Measurements from ENCODE around the gene HOXB5.

HOXB5 gene

DNA sequence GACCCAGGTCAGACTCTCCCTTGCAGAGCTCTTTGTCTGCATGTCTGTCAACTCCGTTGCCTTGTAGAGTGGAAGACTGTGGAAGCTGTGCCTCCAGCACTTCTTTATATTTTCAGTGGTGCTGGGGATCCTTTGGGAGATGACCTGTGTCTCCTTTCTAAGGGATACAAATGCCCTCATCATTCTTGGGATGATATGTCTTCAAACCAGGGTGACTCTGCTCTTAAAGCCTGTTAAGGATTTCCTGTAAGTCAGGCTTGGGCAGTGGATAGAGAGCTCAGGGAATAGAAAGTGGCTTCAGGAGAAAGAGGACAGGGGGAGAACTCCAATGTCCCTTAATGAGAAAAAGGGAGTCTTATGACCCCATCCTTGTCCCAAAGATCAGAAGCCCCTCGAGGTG is 5.1 kb downstream of the HOXB5 start:
- Mint-ChIP-seq H3K9me3 (no peaks in the 10 kb centered on the region), H3K27me3 (ENCODE audit: low read depth) (peaks cover 85% of the 10 kb centered on the region), H3K36me3 (ENCODE audit: low read depth) (no peaks in the 10 kb centered on the region), H3K27ac (no peak overlapping the region), H3K4me3 (no peak overlapping the region), H3K4me1 (ENCODE audit: low read depth) (peaks cover 46% of the 10 kb centered on the region)
- DNase-seq (ENCODE audit: low spot score): no peak

DNA sequence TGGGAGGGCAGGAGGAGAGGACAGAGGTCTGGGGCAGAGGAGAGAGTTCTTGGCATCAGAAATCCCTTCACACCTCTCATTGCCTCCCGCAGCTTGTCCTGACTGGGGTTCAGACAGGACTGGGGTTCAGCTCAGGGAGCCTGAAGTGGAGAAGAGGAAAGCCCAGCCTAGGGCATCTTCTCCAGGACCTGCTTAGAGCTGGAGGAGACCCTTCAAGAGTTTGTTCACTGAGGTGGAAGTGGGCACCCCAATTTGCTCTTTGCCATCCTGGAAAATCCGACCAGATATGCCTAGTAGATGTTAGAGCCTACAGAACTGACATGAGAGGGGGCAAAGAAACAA is 5.5 kb downstream of the HOXB5 start:
- peaks cover 44% of the 10 kb centered on the region for H3K4me1 Mint-ChIP-seq (ENCODE audit: low read depth)
- H3K36me3 Mint-ChIP-seq (ENCODE audit: low read depth): no peaks in the 10 kb centered on the region
- no peak overlapping the region for H3K4me3 Mint-ChIP-seq
- H3K9me3 Mint-ChIP-seq: no peaks in the 10 kb centered on the region
- H3K27ac Mint-ChIP-seq: no peak overlapping the region
- H3K27me3 Mint-ChIP-seq (ENCODE audit: low read depth): peaks cover 85% of the 10 kb centered on the region
- no peak for DNase-seq (ENCODE audit: low spot score)

- Mint-ChIP-seq H3K36me3 (ENCODE audit: low read depth) (no peaks in the 10 kb centered on the region), H3K4me3 (peak overlapping the region; percentile 35), H3K27ac (no peak overlapping the region)
Measured at GRCh38 chr17:48587276-48588073, 6.1 kb downstream of the HOXB5 start.

DNA sequence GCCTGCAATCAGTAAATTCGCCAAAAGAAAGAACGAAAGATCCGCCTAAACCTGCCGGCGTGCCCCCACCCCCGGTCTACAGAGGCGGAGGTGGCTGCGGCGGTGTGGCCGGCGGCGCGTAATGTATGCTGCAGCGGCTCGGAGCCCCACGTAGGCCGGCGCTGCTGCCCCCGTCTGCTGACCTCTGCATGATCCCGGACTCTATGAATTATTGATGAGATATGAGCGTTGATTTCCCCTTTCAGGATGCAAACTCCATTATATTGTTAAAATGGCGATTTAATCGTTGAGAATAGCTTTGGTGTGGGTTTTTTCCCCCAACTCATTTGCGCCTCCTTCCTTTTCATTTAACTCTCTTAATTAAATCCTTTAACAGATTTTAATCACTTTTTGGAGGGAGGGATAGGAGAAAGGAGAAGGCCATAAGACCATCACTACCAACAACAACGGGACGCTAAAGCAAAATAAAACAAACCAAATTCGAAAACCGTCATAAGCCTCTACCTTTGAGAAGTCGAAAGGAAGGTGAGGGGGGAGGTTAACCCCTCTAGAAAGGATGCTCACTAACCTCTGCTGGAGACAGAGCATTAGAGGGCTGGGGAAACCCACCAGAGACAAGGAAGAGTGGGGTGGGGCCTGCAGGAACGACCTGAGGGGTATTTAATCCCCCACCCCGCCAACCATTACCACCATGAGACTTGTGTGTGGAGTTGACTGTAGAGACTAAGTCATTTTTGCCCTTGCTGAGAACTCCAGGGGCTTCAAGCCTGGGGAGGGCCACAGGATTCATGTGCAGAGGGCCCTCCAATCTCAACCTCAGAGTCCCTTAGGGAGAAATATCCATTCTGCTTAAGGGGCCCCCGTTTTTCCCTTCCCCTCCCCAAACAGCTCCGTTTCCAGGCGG is 7.0 kb downstream of the HOXB5 start:
- peaks cover 43% of the 10 kb centered on the region for H3K4me1 Mint-ChIP-seq (ENCODE audit: low read depth)

More at GRCh38 chr17:48587276-48588073, 6.1 kb downstream of the HOXB5 start:
- no peak for DNase-seq (ENCODE audit: low spot score)
- peaks cover 41% of the 10 kb centered on the region for H3K4me1 Mint-ChIP-seq (ENCODE audit: low read depth)
- H3K9me3 Mint-ChIP-seq: no peaks in the 10 kb centered on the region
- peaks cover 85% of the 10 kb centered on the region for H3K27me3 Mint-ChIP-seq (ENCODE audit: low read depth)

GRCh38 chr17:48584223-48584741 is 9.3 kb downstream of the HOXB5 start:
- Mint-ChIP-seq H3K4me1 (ENCODE audit: low read depth) (peaks cover 53% of the 10 kb centered on the region), H3K9me3 (no peaks in the 10 kb centered on the region), H3K27ac (no peak overlapping the region), H3K36me3 (ENCODE audit: low read depth) (no peaks in the 10 kb centered on the region), H3K4me3 (peak overlapping the region; percentile 89), H3K27me3 (ENCODE audit: low read depth) (peaks cover 86% of the 10 kb centered on the region)
- DNase-seq (ENCODE audit: low spot score): no peak

More for the DNA sequence above, 7.0 kb downstream of the HOXB5 start:
- DNase-seq (ENCODE audit: low spot score): peak; percentile 43
- Mint-ChIP-seq H3K27me3 (ENCODE audit: low read depth) (peaks cover 84% of the 10 kb centered on the region), H3K36me3 (ENCODE audit: low read depth) (no peaks in the 10 kb centered on the region), H3K4me3 (peak overlapping the region; percentile 89), H3K27ac (no peak overlapping the region), H3K9me3 (no peaks in the 10 kb centered on the region)

DNA sequence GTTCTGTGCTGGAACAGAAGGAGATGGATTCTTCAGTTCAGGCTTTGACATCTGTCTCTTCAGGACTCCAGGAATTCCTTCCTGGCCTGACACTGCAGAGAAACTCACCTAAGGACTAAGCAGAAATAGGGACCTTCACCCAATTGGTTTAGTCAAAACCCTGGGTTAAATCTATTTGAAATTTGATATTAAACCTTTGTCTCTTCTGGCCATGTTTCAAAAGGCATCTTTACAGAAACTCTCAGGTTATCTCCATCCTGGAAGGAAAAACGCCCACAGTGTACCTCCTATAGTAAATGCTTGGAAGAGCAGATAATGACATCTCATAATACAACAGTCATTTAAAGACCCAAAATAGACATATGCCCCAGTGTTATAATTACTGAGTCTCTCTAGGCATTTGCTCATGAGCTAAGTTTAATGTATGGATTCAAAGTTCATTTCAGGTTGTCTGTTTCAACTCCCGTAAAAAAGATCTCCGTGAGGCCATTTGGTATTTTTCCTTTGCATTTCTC is 9.8 kb downstream of the HOXB5 start:
- no peak for DNase-seq (ENCODE audit: low spot score)
- H3K27me3 Mint-ChIP-seq (ENCODE audit: low read depth): peaks cover 86% of the 10 kb centered on the region
- peak overlapping the region; percentile 14 for H3K4me3 Mint-ChIP-seq
- no peaks in the 10 kb centered on the region for H3K9me3 Mint-ChIP-seq
- H3K36me3 Mint-ChIP-seq (ENCODE audit: low read depth): peaks cover 3% of the 10 kb centered on the region
- peaks cover 59% of the 10 kb centered on the region for H3K4me1 Mint-ChIP-seq (ENCODE audit: low read depth)
- no peak overlapping the region for H3K27ac Mint-ChIP-seq

DNA sequence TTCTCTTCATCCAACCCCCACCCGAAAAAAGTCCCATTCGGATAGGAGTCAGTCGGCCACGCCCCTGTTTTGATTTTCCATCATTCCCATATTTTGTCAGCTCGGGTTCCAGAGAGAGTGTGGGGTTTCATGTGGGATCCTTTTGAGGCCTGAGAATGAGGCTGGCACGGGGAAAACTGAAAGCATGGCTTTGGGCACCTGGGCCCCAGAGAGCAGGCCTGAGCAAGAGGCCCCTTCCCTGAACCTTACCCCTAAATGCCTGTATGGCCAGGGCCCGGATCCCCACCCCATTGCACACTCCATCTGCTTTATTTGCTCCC is 10.9 kb downstream of the HOXB5 start:
- H3K36me3 Mint-ChIP-seq (ENCODE audit: low read depth): peaks cover 7% of the 10 kb centered on the region
- H3K4me1 Mint-ChIP-seq (ENCODE audit: low read depth): peaks cover 59% of the 10 kb centered on the region
- no peak for DNase-seq (ENCODE audit: low spot score)
- no peak overlapping the region for H3K27ac Mint-ChIP-seq
- H3K9me3 Mint-ChIP-seq: no peaks in the 10 kb centered on the region
- peak overlapping the region; percentile 66 for H3K4me3 Mint-ChIP-seq
- H3K27me3 Mint-ChIP-seq (ENCODE audit: low read depth): peaks cover 78% of the 10 kb centered on the region

DNA sequence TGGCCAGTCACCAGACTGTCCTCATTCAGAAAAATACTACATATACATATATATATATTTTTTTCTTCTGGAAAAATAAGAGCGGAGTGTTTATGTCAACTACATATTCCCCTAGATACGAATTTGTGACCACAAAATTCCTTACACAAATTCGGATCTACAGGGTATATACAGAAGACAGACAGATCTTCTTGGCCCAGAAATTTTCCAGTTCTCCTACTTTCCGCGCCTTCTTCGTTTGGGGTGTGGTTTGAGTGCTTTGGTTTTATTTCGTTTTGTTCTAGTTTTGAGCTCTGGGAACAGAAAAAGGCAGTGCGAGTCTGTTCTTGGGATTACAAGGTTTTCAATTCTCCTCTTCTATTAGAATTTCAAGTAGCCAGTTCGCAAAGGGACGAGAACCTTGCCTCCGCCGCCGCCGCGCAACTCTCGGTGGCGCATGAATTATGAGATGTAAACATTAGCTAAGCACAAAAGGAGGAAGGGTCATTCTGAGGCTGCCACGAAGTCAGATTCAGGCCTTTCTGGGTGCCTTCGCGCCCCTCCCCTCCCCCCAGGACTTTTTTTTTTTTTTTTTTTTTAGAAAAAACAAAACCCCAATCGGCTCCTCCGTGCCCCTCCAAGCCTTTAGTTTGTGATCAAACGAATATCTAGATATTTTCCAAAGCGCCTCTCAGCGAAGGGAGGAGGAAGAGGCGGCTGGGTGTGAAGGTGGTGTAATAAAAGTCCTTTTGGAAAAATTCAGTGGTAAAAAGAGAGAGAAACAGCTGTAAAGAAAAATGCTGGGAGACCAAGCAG is 13.6 kb downstream of the HOXB5 start:
- DNase-seq (ENCODE audit: low spot score): no peak
- H3K36me3 Mint-ChIP-seq (ENCODE audit: low read depth): peaks cover 11% of the 10 kb centered on the region
- H3K4me1 Mint-ChIP-seq (ENCODE audit: low read depth): peaks cover 51% of the 10 kb centered on the region
- H3K4me3 Mint-ChIP-seq: peak overlapping the region; percentile 93
- H3K27me3 Mint-ChIP-seq (ENCODE audit: low read depth): peaks cover 54% of the 10 kb centered on the region
- H3K9me3 Mint-ChIP-seq: no peaks in the 10 kb centered on the region
- H3K27ac Mint-ChIP-seq: no peak overlapping the region

- Mint-ChIP-seq H3K4me1 (ENCODE audit: low read depth) (peaks cover 47% of the 10 kb centered on the region), H3K36me3 (ENCODE audit: low read depth) (peaks cover 11% of the 10 kb centered on the region), H3K4me3 (peak overlapping the region; percentile 93), H3K27ac (no peak overlapping the region), H3K9me3 (no peaks in the 10 kb centered on the region), H3K27me3 (ENCODE audit: low read depth) (peaks cover 54% of the 10 kb centered on the region)
- no peak for DNase-seq (ENCODE audit: low spot score)
Measured at GRCh38 chr17:48579471-48579759, 14.2 kb downstream of the HOXB5 start.

- DNase-seq (ENCODE audit: low spot score): peak; percentile 23
- Mint-ChIP-seq H3K27me3 (ENCODE audit: low read depth) (peaks cover 52% of the 10 kb centered on the region), H3K36me3 (ENCODE audit: low read depth) (peaks cover 11% of the 10 kb centered on the region), H3K4me1 (ENCODE audit: low read depth) (peaks cover 43% of the 10 kb centered on the region), H3K27ac (peak overlapping the region; percentile 78), H3K4me3 (peak overlapping the region; percentile 93), H3K9me3 (no peaks in the 10 kb centered on the region)
Measured at GRCh38 chr17:48578616-48579470, 14.7 kb downstream of the HOXB5 start.

- Mint-ChIP-seq H3K27me3 (ENCODE audit: low read depth) (peaks cover 49% of the 10 kb centered on the region), H3K36me3 (ENCODE audit: low read depth) (peaks cover 14% of the 10 kb centered on the region), H3K9me3 (no peaks in the 10 kb centered on the region), H3K27ac (peak within 1 kb of the TSS; percentile 78), H3K4me3 (peak within 1 kb of the TSS; percentile 93), H3K4me1 (ENCODE audit: low read depth) (peaks cover 45% of the 10 kb centered on the region)
- DNase-seq (ENCODE audit: low spot score): peak; percentile 72
Measured at GRCh38 chr17:48577946-48578615, 15.5 kb downstream of the HOXB5 start, which contains the start of gene HOXB4. HOXB4 (minus strand) TSS chr17:48578350; CDS start chr17:48578319, 31 bp downstream.

DNA sequence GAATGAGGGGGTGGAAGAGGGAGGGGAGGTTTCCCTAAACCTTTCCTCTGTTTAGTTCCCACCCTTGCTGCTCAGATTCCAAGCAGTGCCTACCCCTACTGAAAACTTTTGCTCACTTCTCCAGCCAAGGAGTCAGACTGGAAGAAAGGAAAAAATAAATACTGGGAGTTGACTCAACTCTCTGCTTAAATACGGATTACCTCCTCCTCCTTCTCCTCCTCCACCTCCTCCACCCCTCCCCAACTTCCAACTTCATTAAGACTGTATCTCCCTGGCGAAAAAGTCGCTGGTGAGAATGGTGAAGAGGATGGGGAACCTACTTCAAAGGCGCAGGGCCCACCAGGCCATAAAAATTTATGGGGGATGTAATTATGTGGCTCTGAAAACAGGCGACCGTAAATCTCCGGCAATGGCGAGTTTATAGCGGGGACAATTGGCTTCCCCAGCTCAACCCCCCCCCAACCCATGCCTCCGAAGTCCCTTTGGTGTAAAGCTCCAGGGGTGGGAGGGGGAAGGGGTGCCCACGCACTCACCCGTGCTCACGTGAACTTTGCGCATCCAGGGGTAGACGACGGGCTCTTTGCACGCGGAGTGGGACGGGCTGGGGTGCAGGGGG is 16.1 kb downstream of the HOXB5 start:
- peaks cover 43% of the 10 kb centered on the region for H3K4me1 Mint-ChIP-seq (ENCODE audit: low read depth)
- H3K36me3 Mint-ChIP-seq (ENCODE audit: low read depth): peaks cover 15% of the 10 kb centered on the region
- H3K4me3 Mint-ChIP-seq: peak overlapping the region; percentile 91
- DNase-seq (ENCODE audit: low spot score): no peak
- H3K27me3 Mint-ChIP-seq (ENCODE audit: low read depth): peaks cover 42% of the 10 kb centered on the region
- no peaks in the 10 kb centered on the region for H3K9me3 Mint-ChIP-seq
- H3K27ac Mint-ChIP-seq: peak overlapping the region; percentile 57

Data from T-helper 2 cell treated with Interferon-gamma antibody and Interleukin-4, amounts not matched to agents 5 μg/mL and 100 μg/mL, for 36 hours (primary cell).